Measurements from ENCODE around the gene PLN. TPM values are rescaled to one million over a fixed set of nuclear protein-coding genes. Genes with fewer than 3 reads are reported as not detected.

PLN gene
- total RNA-seq = 1.5 TPM

- no peak for ATAC-seq
These were observed at the start of gene PLN for GRCh38 chr6:118548136-118548535. Gene PLN, plus strand, starts transcription at chr6:118548296. Its CDS starts 10,626 bp downstream, at chr6:118558922.

- no peak for ATAC-seq
These were observed 47.7 kb upstream of the PLN start for GRCh38 chr6:118500130-118501015.

GRCh38 chr6:118501099-118501498 lies 47.0 kb upstream of the PLN start:
- ATAC-seq = no peak

- ATAC-seq = no peak
These were observed 46.3 kb upstream of the PLN start for GRCh38 chr6:118501765-118502164.

- ATAC-seq = no peak
These were observed 45.9 kb upstream of the PLN start for GRCh38 chr6:118502169-118502568.

GRCh38 chr6:118504611-118505010 lies 43.5 kb upstream of the PLN start:
- ATAC-seq = no peak

- ATAC-seq = no peak
These were observed 42.4 kb upstream of the PLN start for GRCh38 chr6:118505656-118506055.

GRCh38 chr6:118506071-118506638 lies 41.9 kb upstream of the PLN start:
- ATAC-seq = no peak

GRCh38 chr6:118507636-118508035 lies 40.5 kb upstream of the PLN start:
- no peak for ATAC-seq

- no peak for ATAC-seq
These were observed 39.0 kb upstream of the PLN start for GRCh38 chr6:118509009-118509617.

- ATAC-seq = no peak
These were observed 36.0 kb upstream of the PLN start for GRCh38 chr6:118511930-118512715.

- ATAC-seq = no peak
These were observed 33.4 kb upstream of the PLN start for GRCh38 chr6:118514689-118515088.

- no peak for ATAC-seq
These were observed 25.7 kb upstream of the PLN start for GRCh38 chr6:118522422-118522821.

GRCh38 chr6:118523216-118523615 lies 24.9 kb upstream of the PLN start:
- ATAC-seq = no peak

GRCh38 chr6:118524686-118525085 lies 23.4 kb upstream of the PLN start:
- no peak for ATAC-seq

- no peak for ATAC-seq
These were observed 21.9 kb upstream of the PLN start for GRCh38 chr6:118525913-118526780.

GRCh38 chr6:118528129-118528528 lies 20.0 kb upstream of the PLN start:
- no peak for ATAC-seq

- ATAC-seq = no peak
These were observed 18.3 kb upstream of the PLN start for GRCh38 chr6:118529756-118530155.

GRCh38 chr6:118530942-118531341 lies 17.2 kb upstream of the PLN start:
- no peak for ATAC-seq

GRCh38 chr6:118535176-118535844 lies 12.8 kb upstream of the PLN start:
- ATAC-seq = no peak

- no peak for ATAC-seq
These were observed 11.6 kb upstream of the PLN start for GRCh38 chr6:118536478-118536877.

Data from esophagus mucosa (tissue), 1 donor.